Activated effector memory CD4-positive, alpha-beta T cell treated with Interleukin-2 at 50 U/mL for 16 hours (primary cell): ENCODE measurements around the gene CSF2RB.
"Not testable (repeated sequence)": the region's sequence is repeated elsewhere in the genome, so short reads cannot be mapped to it uniquely, and the experiment has no call there.

ENCODE experiments used
- DNase-seq: peaks from one replicate; pipeline ENCODE4 v3.0.0-alpha.2; 2020

CSF2RB gene

DNA sequence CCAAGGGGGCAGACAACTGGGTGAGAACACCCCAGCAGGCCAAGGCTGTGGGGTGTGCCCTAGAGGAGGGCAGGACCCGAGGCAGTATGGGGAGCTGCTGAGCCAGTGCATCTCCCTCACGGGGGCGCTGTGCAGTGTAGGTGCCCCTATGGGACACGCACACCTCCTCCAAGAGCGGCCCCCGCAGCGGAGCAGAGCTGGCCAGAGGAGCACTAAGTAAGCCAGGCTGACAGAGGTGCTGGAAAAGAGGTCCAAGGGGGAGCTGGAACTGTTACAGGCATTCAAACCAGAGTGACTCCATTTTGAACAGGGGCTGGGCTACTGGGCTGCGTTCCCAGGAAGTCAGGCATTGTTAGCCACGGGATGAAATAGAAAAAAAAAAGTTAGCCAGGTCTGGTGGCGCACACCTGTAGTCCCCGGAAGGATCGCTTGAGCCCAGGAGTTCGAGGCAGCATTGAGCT is 64.0 kb downstream of the CSF2RB start:
- peak; percentile 69 for DNase-seq

DNA sequence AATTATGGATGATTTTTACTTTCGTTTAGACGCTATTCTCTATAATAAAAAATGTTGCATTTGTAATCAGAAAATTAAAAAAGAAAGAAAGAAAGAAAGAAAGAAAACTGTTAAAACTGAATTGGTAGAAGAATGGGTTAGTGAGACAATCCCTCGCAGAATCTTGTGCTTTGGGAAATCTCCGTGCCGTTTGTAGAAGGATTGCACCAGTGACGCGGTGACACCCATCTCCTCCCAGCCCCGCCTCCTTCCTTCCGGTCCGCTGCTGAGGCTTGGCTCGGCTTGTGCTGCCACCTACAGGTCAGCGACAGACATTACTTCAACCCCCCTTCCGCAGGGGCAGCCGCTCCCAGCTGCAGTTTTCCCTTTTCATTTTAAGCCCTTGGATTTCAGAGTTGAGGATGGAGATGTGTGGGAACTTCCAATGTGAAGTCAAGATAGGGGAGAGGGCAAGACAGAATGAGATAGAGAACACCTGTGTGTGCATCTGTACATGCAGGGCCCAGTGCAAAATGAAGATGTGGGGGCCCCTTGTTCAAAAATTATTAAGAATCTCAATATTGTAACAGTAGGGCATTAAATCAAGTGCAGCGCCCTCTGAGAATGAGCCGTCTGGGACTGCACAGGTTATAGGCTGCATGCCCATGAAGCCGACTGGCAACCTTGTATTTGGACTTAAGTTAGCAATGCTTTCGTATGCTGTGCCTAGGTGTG is 64.7 kb downstream of the CSF2RB start:
- DNase-seq: peak; percentile 82

DNA sequence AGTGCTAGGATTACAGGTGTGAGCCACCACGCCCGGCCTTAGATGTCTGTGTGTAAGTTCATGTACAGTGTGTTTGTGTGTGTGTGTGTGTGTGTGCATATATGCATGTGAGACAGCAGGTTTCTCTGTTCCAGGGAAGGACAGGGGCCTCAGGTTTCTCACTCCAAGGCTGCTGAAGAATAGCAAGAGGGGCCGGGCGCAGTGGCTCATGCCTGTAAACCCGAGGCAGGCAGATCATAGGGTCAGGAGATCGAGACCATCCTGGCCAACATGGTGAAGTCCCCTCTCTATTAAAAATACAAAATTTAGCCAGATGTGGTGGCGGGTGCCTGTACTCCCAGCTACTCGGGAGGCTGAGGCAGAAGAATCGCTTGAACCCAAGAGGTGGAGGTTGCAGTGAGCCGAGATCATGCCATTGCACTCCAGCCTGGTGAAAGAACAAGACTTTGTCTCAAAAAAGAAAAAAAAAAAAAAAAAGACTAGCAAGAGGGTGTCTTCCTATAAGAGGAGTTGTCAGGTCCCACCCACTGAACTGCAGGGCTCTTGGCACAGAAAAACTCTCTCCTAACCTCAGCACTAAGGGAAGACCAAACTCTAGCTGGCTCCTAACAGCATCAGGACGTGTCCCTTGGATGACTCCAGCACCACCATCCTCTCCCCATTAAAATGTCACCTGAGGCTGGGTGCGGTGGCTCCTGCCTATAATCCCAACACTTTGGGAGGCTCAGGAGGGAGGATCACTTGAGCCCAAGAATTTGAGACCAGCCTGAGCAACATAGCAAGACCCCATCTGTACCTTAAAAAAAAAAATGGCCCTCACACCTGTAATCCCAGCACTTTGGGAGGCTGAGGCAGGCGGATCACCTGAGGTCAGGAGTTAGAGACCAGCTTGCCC is 65.8 kb downstream of the CSF2RB start:
- no peak for DNase-seq

DNA sequence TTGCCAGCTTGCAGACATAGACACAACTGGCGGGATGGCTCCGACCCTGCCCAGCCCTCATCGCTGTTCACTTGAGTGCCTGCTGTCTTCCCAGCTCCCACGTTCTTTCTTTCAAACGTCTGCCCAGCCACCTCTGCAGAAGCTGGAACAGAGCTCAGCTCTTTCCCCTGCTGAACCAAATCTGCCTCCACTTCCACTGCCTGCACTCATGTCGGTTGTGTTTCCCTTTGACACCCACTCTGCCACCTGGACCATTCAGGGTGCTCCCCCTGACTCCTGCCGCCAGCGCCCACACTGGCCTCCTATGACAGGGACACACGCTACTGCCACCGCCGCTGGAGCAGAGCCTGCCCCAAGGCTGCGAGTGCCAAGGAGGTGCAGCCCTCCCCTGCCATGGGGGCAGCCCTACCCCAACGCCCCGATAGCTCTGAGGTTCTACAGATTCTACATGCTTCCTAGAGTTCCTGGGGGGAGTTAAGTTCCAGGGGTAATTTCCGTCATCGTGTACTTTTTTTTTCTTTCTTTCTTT is 67.9 kb downstream of the CSF2RB start:
- no peak for DNase-seq

DNA sequence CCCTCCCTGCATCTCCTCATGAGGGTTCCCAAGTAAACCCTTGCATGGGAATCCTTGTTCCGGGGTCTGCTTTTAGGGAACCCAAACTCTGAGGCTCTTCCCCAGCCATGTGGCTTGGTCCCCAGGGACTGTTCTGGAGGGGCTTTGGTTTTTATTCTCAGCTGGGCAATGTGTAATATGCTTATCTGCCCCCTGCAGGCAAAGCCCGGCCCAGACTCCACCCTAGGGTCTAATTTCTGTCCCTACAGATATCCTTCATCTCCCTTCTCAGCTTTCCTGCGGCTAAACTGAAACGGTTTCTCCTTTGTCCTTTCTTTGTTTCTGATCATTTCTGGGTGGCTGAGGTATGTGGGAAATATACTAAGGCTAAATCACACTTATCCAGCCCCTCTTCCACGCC is 68.7 kb downstream of the CSF2RB start:
- no peak for DNase-seq

DNA sequence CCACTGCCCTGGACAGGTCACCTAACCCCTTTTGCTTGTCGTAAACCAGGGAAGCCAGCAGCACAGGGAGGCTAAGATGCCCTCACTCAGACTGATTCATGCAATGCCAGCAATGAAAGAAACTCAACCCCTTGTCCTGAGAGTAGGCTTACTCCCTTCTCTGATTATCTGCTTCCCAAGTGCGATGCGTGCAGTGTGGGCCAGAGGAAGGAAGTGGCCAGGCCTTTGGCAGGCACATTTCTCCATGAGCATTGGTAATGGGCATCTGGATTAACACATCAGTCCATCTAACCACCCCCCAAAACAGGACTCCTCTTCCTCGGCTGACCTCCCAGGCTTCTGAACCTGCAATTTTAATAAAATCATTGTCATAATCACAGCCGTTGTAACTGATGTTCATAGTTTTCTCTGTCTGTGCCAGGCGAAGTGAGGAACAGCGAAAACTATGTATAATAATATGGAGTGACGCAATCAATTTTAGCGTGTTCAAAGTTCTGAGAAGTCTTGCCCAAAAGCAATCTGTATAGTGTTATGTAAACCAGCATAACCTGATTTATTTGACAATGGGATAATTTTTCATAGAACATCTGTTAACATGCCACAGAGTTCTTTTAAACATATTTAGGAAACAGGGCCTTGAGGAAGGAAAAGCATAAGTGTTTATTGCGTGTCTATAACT is 71.9 kb downstream of the CSF2RB start:
- no peak for DNase-seq

DNA sequence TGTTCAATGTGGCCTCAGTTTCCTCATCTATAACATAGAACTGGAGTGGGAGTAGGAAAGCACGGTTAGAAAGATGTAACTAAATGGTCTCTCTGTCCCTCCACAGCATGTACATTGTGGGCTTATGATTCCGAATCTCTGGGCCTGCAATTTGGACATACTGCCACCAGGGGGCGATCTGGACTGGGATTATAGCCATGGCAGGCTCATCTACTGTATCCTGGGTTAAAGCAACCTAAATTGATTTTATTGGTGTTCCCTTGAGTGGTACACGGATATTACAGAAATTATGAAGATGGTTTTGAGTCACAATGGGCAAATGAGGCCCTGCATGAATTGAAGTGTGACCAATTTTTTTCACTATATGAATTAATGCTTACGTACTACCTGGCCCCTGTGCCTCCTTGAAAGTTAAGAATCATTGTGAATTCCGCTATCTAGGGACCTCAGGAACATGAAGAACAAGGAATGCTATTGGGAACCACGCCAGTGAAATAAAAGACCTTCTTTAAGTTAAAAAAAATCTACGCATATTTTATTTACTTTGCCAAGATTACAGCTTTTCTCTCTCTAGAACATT is 72.9 kb downstream of the CSF2RB start:
- DNase-seq: no peak

DNA sequence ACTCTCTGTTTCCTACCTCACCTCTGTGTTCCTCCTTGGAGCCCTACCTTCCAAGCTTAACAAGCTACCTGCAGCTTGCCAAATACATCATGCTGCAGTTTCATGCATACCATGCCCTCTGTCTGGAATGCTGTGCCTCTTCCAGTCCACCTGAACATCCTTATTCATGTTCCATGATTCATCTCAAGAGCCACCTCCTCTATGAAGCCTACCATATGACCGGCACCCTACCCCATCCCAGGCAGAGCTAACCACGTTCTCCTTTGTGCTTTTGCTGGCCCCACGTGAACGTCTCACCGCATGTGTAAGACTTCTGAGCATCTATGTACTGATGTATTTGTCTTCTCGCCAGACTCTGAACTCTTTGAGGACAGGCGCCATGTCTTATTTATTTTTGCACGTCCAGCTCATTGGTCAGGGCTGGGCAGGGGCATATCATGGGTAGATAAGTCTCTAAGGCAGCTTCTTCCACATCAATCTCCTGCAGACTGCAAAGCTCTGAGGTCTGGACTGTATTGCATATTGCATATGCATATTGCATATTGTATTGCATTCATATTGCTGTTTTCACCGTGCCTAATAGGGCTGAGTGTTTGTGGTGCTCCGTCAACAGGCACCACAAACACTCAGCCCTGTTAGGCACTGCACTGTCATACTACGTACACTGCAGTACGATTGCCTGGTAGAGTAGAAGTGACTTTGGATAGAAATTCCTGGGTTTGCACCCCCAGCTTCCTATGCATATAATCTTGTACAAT is 74.8 kb downstream of the CSF2RB start:
- no peak for DNase-seq

DNA sequence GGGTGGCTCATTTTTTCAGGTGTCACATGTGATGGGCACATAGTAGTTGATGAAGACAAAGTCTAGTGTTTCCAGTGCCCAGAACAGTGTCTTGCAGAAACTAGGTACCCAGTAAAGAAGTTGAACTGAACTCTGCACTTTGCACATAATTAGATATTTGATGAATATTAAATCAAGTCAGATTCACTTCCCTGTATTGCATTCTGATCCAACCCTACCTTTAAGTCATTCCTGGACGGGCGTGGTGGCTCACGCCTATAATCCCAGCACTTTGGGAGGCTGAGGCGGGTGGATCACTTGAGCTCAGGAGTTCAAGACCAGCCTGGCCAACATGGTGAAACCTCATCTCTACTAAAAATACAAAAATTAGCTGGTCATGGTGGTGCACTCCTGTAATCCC is 75.6 kb downstream of the CSF2RB start:
- not testable (repeated sequence) for DNase-seq
